CD4-positive, alpha-beta T cell treated with Interleukin-6 at 100 ng/mL for 8 hours (primary cell): ENCODE results near the gene C1D.
"Not testable (repeated sequence)": the region's sequence is repeated elsewhere in the genome, so short reads cannot be mapped to it uniquely, and the experiment has no call there.

Experiments used
- DNase-seq: peaks from one replicate; pipeline ENCODE4 v3.0.0-alpha.2; 2020; ENCODE audit warnings: mixed read lengths, low spot score

Gene C1D

DNA sequence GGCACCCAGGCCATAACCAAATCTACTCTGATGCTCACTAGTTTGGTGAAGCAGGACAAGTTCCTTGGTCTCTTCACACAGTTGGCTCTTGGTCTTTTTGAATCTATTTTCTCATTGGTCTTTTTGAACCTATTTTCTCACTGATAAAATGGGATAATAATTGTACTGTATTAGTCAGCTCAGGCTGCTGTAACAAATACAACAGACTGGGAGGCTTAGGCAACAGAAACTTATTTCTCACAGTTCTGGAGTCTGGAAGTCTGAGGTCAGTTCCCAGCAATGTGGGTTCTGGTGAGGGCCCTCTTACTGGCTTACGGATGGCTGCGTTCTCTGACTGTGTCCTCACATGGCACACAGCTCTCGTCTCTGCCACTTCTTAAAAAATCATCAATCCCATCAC is 63.5 kb downstream of the C1D start:
- no peak for DNase-seq

DNA sequence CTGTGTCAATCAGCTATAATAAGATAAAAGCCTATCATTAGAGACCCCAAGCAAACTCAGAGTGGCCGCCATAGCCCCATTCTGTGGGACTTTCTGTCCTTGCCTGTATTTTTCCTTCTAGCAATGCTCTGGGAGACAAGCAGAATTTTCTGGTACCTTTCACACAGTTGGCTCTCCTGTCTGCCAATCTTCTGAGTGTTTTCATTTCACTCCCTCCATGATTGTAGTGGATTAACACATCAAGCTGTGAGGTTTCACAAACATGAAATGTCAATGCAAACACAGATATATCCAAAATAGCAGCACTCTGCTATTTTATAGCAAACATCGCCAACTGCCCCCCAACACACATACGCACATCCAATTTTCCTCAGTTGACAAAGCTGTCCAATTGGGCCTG is 64.9 kb downstream of the C1D start:
- DNase-seq = no peak

DNA sequence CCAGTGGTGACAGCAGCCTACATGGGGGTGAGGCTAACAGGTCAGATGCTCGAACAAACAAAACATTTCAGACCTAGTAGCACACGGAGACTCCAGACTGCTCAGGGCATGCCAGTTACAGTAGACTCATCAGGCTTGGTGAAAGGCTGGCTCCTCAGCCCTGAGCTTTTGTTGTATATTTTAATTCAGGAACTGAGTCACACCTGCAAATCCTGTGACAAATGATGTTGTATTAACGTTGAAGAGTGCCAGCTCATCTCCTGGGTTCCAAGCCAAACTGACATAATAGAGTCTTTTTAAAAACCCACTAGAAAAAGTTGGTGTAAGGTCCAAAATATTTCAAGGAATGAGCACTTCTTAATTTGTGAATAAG is 65.3 kb downstream of the C1D start:
- DNase-seq = no peak

DNA sequence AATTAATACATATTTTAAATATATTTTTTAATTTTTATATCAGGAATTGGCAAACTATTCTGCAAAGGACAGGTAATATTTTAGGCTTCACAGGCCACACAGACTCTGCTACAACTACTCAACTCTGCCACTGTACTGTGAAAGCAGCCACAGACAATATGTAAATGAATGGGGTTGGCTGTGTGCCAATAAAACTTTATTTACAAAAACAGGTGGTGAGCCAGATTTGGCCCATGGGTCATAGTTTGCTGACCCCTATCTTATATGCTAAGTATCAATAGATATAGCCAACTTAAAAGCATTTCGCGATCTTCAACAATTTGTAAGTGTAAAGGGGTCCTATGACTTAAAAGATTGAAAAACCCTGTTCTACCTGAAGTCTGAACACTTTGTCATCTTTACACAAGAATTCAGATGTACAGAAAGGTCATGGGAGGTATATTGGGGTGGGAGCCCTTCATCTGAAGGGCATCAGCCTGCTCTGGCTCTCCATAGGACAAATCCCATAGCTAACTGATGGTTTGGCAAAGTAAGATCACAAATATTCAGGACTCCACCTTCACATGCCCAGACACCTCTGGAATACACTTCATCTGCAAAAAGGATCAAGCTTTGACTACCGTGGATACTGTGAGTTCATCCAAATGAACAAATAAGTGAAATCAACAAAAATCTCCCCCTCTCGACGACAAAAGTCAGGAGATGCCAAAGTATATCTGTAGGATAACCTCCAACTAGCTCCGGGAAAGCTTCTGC is 65.9 kb downstream of the C1D start:
- DNase-seq = no peak

DNA sequence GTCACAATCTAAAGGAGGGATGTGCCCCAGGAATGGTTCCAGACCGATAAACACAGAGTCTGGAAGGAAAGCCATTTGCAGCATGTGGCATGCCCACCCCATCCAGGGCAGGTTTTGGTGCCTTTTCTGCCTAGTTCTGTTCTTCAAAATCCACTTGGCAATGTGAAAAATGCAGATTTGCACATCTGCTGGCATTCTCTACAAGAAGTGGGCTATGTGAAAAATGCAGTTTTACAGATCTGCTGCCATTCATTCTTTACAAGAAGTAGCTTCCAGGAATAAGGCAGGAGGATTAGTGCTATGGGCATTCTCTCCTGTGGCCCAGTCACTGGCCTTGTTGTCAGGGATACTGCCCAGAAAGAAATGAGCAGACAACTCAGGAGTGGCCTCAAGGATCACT is 68.1 kb downstream of the C1D start:
- DNase-seq = no peak

DNA sequence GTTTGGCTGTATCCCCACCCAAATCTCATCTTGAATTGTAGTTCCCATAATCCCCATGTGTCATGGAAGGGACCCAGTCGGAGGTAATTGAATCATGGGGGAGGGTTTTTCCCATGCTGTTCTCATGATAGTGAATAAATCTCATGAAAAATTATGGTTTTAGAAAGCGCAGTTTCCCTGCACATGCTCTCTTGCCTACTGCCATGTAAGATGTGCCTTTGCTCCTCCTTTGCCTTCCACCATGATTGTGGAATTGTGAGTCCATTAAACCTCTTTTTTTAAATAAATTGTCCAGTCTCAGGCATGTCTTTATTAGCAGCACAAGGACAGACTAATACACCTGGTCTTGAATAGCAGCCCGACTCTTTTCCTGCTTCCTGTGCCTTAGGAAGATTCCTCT is 68.7 kb downstream of the C1D start:
- not testable (repeated sequence) for DNase-seq

DNA sequence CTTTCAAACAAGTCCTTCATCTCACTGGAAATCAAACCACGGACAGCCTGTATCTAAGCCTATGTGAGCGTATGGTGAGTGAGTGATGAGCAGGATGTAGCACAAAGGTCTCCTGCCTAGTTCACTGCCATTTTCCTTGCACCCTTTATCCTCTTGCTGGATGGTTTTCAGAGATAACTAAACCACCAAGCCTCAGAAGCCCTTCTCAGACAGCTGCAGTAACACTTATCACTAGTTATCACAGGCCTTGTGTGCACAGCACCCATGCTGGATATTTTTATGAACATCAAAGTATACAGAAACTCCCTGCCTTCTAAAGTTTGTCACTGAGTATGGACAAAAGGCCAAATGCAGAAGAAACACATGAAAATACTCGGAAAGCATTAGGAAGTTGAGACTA is 69.5 kb downstream of the C1D start:
- no peak for DNase-seq

DNA sequence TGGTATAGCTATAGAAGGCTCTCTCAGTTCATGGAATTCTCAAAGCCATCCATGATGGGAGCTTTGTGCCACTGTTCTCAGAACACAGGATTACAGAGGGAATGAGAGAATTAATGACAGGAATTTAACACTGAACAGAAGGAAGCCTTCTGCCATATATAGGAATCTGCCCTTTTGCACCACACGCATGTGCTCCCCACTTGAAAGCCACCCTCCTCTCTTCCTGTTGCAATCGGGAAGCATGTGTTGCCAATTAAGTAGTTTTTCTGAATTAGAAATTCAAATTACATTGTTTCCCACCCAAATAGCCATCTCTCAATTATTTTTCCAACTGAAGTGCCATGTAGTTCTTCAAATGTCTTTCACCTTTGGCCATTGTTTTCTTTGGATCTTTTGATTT is 71.3 kb downstream of the C1D start:
- DNase-seq = no peak
